NCI-H2227 (cell line): ENCODE results near the gene MLX.

ENCODE experiments used
- DNase-seq: peaks from one replicate; lab custom pipeline; 2025; ENCODE audit not compliant: unreplicated experiment; lab: John Stamatoyannopoulos, UW

MLX gene

DNA sequence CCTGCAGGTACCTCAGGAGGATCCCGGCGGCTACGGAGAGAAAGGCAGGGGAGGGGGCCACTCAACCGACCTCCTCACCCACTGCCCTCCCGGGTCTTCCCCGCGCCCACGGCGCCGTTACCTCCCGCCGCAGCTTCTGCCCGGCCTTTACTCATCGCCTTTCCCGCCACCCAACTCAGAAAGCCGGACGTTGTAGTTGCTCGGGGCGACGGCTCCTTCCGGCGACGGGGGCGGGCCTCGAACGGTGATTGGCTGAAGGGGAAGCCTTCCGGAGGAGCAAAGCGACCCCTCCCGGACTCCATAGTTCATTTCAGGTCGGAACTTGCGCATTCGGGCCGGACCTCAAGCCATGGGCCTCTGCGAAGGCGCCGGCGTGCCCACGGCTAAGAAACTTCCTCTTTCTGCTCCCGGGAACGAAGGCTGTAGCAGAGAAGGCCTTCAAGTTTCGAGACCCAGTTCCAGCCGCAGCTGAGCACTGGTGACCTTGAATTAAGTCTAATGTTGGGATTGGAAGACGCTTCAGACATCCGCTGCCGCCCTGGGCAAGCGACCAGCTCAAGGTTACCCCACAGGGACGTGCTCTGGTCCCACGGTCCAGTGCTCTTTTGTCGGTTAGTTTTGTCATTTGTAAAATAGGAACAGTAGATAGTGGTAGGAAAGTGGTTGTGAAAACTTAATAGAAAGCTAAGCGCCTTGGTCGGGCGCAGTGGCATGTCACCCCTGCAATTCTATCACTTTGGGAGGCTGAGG is 10.8 kb downstream of the MLX start, which contains the start of gene PSMC3IP:
PSMC3IP (minus strand) TSS at position 198 of the 750 bp plus-strand sequence; CDS start at position 155, 43 bp downstream.
- DNase-seq, result peak; percentile 96

DNA sequence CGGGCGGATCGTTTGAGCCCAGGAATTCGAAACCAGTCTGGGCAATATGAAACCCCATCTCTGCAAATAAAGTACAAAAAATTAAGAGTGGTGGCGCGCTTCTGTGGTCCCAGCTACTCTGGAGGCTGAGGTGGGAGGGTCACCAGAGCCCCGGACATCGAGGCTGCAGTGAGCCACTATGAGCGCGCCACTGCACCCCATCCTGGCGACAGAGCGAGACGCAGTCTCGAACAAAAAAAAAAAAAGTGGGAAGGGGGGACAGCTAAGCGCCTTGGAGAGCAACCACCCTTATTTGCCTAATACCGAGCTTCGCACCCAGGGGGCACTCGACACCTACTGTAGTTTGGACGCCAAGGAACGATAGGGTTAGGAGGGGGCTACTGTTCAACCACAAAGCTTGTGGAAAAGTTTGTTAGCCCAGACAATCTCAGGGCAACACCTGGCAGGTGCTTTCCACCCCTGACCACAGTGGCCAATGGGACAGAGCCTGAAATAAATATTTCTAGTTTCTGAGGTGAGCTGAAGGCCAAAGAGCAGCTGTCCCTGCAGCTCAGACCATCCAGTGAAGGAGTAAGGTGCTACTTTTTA is 11.5 kb downstream of the MLX start:
- DNase-seq, result peak; percentile 85

DNA sequence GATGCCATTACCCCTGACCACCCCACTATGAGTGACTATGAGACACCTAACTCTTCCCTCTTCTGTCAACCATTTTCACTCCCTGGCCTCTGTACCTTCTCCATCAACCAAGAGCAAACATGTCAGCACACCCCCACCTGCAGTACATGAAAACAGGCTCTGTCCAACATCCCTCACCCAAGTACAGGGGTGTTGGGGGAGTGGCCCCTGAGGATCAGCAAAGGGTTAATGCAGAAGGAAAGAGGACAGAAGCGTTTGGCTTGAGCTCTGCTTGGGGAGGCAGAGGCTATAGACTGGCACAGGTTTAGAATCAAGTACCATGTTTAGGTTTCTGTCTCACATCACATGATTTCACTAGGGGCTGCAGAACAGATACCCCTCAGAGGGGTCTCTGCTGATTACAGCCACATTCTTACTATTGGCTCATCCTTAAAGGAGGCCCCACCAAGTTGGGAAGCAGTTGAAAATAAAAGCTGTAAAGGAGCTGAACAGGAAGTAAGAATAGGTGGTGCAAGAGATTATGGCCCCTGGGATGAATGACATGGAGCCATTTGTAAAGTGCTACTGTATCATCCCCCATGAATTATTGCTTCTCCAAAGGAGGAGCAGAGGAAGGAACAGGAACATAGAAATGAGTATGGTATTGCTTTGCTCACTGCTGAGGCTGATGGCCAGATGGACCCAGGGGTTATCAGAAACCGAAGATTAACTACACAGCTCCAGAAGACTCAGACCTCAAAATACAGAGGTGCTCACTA is 13.1 kb downstream of the MLX start:
- no peak for DNase-seq

DNA sequence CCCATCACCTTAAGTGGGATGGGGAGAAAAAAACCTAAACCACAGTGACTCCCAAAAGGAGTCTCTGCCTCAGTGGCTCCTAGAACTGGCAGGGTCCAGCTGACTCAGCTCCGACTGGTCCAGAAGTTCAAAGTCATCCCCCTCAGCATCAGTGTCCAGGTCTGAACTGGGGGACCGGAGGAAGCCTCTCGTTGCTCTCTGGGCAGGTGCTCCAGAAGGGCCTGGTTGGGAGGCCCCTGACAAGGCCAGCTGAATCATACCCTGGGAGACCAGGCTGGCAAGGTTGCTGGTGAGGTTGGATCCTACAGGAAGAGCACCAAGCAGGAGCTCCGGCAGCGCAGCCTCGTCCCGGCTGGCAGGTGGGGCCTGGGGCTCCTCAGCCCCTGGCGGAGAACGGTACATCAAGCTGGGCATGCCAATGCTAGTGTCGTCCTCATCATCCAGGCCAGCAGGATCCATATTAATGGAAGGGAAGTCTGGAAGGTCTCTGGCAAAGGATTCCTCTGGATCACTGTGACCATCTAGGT is 14.9 kb downstream of the MLX start:
- no peak for DNase-seq

DNA sequence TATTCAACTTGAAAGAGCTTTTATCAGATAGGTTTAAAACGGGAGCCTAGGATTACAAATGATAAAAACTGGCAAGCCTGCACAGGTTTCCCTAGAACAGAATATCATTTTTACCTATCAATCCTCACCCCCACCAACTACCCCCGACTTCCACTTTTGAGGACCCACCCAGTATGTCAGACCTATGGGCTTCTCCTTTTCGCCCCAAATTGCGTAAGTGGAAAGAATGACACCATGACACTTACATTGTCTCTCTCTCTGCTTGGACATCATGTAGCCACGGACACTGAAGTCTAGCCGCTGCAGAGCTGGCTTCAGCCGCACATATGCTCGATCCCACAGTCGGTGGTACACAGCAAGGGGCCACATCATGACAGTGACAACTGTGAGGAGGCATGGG is 18.0 kb downstream of the MLX start:
- no peak for DNase-seq

DNA sequence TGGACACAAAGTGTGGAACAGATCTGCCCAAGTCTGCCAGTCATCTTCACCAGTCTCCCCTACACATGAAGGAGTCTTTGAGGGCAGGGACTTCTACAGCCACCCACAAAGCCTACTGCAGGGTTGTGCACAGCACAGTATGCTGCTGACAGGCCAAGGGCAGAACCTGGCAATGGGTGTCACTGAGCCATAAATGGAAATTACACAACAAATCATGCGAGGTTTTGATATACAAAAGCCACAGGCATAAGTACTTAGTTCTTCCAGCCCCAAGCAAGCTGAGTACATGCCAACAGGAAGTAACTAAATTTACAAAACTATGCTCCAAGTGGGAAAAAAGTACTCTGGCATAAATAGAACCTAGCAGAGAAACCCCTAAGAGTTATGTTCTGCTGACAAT is 18.5 kb downstream of the MLX start:
- DNase-seq, result no peak

DNA sequence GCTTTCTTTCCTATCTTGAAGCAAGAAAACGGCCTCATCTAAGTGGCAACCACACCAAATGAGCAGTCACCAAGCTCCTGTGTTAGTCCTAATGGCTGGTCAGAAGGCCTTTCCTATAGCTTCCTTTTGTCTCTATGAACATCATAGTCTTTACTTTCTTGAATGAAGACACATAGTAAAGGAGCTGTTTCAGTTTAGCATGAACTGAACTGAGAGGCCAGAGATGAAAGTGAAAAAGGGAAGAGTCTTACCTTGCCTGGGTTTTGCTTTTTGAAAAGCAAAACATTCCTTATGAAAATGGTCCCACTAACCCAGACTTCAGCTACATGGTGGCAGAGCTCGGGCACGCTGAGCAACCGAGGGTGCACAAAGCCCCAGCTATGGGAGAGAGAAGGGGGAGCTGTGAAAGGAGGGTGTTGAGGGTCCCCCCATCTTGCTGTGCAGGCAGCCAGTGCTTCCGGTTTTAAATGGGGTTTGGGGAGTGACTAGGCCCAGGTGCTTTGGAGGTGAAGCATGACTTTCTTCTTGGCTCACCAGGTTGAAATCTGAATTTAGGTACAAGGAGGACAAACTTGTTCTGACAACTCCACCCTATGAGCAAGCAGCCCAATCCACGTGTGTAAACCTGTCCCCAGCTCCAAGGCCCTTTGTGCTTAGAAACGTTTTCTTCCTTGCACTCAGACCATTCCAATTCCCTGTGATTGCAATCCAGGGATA is 19.8 kb downstream of the MLX start:
- no peak for DNase-seq

DNA sequence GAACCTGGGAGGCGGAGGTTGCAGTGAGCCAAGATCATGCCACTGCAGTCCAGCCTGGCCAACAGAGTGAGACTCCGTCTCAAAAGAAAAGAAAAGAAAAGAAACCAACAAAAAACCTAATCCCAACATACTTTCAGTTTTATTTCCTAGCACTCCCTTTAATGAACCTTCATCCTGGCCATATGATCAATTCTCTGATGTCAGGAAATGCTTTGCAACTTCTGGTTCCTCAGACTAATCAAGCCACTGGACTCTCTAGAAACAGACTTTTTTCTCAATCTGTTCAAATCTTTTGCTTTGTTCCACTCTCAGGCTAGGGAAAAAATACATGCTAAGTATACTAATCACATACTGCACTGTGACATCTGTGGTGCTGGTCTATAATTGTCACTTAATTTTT is 24.0 kb downstream of the MLX start:
- no peak for DNase-seq

DNA sequence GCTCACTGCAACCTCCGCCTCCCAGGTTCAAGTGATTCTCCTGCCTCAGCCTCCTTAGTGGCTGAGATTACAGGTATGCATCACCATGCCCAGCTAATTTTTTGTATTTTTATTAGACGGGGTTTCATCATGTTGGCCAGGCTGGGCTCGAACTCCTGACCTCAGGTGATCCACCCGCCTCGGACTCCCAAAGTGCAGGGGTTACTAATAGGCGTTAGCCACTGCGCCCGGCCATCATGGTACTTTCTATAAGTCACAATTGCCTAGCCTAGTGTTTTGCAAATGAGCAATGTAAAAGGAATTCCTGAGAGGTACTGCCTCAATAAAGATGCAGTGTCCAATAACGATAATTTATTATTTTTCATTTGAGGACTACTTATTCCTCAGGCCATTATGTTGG is 24.5 kb downstream of the MLX start:
- no peak for DNase-seq

DNA sequence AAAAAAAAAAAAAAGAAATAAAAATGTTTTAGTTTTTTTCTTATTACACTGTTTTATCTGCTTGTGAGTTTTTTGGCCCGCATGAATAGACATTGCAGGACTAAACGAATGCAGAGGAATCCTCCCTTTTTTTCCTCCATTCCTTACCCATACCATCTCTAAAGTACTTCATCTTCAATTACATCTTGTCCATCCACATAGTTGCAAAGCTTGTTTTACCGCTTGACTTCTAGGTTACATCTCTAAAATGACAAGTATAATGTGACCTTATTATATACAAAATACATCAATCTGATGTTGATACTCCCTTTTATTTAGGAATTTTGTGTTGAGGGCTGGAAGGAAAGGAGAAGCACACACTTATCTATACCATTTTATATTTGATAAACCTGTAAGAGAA is 29.5 kb downstream of the MLX start:
- DNase-seq, result no peak

DNA sequence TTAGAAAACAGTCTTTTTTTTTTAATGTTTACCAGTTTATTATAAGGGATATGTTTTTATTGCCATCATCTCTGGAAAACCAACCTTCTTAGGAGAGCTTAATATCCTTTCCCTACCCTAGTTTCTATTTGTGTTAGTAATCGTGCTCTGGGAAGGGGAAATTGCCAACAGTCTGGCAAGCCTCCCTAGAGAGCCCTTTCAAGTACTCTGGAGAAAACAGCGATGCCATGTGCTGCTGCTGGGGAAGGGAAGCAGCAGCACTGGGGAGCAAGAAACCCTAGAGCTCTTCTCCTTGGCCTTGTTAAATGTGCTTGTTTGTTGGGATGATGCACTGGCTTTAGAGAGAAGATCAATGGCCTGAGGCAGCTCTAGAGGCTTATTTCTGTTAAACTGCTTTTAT is 32.0 kb downstream of the MLX start:
- peak; percentile 19 for DNase-seq

DNA sequence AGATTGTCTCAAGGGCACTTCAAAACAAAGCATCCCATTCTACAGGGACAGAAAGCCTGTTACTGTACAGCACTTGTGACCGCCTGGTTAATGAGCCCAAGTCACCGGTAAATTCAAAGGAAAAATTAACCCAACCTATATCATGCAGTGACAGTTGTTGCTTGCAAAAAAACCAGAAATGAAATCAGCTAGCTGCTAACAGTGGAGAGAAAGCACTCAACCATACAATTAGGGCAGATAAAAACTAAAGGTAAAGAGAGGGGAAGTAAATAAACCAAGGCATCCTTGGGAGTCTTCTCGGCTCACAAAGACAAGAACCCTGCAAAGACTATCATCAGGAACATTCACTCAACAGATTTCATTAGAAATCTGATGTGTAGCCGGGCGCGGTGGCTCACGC is 36.4 kb downstream of the MLX start:
- DNase-seq, result peak; percentile 58

DNA sequence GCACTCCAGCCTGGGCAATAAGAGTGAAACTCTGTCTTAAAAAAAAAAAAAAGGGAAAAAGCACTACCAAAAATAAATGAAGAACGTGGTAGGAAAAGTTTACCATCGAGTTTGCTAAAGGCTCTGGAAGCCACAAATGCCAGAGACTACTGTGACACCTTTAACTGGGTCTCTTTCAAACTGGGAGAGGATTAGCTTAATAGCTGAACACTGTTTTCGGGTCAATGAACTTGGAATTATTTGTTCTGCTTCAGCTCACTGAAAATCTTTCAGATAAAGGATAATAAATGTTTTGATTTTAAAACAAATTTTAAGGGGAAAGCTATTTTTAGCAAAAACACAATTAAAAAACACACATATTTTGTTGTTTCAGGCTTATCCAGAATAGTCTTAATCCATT is 40.9 kb downstream of the MLX start:
- DNase-seq, result no peak

DNA sequence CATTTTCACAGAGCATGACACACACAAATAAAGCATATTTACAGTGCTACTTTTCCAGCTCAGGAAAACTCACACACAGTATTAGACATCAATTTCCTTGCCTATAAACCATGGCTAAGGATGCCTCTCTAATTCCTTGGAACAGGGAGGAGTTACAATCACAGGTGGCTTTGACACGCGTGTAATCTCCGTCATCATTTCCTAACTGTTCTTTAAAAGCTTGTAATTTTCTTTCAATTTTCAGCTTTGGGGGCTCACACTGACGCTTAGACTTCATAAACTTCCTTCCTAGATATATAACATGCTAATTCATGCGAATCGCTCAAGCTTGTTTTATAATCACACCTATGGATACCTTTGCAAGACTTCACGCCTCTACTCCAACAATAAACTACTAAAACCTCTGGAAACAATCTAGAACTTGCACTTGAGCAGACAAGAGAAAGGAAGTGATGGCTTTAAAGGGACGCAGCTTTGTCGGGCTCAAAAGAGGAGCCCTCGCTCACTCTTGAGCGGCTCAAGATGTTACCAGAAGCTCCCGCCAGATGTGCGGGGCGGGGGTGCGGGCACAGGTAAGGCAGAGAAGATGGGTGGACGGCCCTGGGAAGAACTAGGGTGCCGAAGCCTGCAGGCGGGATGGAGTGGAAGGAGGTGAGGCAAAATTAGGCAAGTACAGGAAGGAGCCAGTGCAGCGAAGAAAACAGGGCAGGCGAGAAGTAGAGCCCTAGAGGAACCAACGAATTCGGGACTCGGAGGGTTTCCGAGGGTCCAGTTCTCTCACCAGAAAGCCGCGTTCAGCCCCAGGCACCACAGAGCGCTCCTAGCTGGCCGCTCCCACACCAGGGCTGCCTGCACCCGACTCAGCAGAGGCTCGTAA is 41.6 kb downstream of the MLX start:
- peak; percentile 35 for DNase-seq

DNA sequence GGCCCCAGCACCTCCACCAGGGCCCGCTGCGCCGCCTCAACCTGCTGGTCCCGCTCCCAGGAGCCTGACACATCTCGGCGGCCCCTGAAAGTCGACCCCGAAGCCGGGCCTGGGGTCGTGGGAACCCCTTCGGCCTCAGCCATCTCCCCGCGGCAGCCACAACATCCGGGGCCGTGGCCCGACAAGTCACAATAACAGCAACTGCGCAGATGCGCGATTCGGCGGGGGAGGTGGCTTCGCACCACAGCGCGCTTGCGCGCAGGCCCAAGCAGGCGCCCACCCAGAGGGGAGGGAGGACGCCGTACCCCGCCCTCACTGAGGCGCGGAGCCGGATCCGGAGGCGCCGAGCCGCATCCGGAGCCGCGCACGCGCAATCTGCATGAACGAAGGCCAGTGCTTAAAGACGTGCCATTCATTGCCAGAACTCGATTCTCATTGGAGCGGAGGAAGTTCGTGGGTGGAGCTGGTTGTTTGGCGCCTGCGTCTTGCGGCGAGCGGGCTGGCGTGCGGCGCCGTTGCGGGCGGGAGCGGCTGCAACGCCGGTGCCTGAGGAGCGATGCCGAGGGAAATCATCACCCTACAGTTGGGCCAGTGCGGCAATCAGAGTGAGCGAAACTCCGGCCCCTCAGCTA is 42.4 kb downstream of the MLX start, which contains the start of the genes RETREG3 and TUBG1:
RETREG3 (minus strand) TSS at position 193 of the 632 bp plus-strand sequence; CDS start at position 143, 50 bp downstream.
TUBG1 (plus strand) TSS at position 502 of the 632 bp plus-strand sequence; CDS start at position 557, 55 bp downstream.
- DNase-seq, result peak; percentile 100

DNA sequence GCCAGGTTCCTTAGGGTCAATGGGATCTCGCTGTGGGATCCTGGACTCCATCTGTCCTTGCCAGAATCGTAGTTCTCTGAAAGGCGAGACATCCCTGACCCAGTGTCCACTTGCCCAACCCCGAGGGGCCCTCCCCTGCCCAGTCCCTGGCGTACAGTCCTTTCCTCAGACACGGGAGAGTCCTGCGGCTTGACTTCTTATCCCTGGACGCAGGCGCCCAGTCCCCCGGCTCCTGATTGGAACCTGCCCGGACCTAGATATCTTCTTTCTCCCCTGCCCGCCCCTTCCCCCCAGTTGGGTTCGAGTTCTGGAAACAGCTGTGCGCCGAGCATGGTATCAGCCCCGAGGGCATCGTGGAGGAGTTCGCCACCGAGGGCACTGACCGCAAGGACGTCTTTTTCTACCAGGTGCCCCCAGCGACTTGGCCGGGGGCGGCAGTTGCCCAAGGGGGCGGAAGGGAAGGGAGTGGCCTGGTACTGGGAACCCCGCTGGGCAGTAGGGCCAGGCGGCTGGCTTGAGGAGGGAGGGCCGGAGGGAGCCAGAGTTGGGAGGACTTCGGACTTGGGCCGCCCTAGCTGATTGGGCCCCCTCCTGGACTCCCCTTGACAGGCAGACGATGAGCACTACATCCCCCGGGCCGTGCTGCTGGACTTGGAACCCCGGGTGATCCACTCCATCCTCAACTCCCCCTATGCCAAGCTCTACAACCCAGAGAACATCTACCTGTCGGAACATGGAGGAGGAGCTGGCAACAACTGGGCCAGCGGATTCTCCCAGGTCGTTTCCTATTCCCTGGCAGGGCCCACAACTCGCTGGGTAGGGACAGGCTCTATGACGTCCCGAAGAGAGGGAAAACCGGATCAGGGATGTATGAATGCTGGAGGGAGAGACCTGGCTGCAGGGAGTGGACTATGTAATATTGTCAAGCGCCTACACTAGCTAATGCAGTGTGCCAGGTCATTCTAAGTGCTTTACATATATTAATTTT is 43.2 kb downstream of the MLX start:
- DNase-seq, result peak; percentile 53

DNA sequence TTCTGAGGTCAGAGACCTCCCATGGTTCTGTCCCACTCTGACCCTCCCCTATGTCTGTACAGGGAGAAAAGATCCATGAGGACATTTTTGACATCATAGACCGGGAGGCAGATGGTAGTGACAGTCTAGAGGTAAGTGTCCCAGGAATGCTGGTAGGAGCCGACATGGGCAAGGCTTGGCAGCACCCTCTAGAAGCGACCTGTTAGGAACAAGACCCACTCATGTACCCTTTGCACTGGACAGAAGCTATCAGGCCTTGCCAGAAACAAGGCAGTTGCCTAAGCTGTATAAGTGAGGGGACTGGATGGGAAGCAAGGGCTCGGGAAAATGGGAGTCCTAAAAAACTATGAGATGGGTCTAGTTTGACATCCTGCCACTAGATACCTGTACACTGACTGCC is 45.1 kb downstream of the MLX start:
- DNase-seq, result no peak

DNA sequence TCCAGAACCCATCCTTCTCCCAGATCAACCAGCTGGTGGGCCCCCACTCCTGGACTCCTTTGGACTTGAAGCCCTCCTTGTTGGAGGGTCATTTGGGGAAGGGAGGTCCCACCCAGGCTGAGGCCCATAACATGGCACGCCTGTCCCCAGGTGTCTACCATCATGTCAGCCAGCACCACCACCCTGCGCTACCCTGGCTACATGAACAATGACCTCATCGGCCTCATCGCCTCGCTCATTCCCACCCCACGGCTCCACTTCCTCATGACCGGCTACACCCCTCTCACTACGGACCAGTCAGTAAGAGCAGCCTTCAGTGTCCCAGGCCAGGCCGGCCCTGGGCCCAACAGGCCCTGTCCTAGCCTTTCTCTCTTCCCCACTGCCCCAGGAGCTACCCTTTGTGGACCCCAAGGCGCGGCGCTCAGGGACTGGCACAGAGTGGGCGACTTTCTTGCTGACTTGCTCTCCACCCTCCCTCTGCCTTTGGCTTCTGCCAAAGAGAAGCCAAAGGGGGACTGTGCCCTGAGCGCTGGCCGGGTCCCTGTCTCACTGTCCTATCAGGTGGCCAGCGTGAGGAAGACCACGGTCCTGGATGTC is 46.9 kb downstream of the MLX start:
- no peak for DNase-seq
